MM.1S (cell line): ENCODE measurements around the gene GPC5.

Source experiments
- DNase-seq: peaks from one replicate; pipeline ENCODE4 v3.0.0-alpha.2; 2015
- H2AFZ ChIP-seq: fragments of 300-600 bp; sonication (generic); 2 replicates; pipeline ENCODE4 v1.6.0; 2016; ENCODE audit warnings: antibody characterized with exemption, low read length
- H3F3A ChIP-seq: fragments of 300-600 bp; sonication (generic); 2 replicates; pipeline ENCODE4 v1.6.1; 2016; ENCODE audit warnings: mild to moderate bottlenecking, antibody characterized with exemption, low read length, moderate library complexity, mixed read lengths; ENCODE audit not compliant: insufficient read depth
- H3K27ac ChIP-seq: fragments of 300-600 bp; sonication (generic); 2 replicates; pipeline ENCODE4 v1.5.1; 2016; ENCODE audit warnings: mild to moderate bottlenecking, low read length
- H3K27me3 ChIP-seq: fragments of 300-600 bp; sonication (generic); replicated peaks from 2 replicates; pipeline ENCODE4 v1.6.0; 2016; ENCODE audit warnings: low read length; ENCODE audit not compliant: insufficient read depth
- H3K36me3 ChIP-seq: fragments of 300-600 bp; sonication (generic); replicated peaks from 2 replicates; pipeline ENCODE4 v1.6.1; 2016; ENCODE audit warnings: mild to moderate bottlenecking, low read length, mixed read lengths; ENCODE audit not compliant: insufficient read depth
- H3K4me1 ChIP-seq: fragments of 300-600 bp; sonication (generic); 2 replicates; pipeline ENCODE4 v1.6.1; 2016; ENCODE audit warnings: low read length, mixed read lengths
- H3K4me2 ChIP-seq: fragments of 300-600 bp; sonication (generic); 2 replicates; pipeline ENCODE4 v1.6.0; 2016; ENCODE audit warnings: low read depth, low read length
- H3K4me3 ChIP-seq: fragments of 300-600 bp; sonication (generic); 2 replicates; pipeline ENCODE4 v1.5.1; 2016; ENCODE audit warnings: low read length, mixed read lengths
- H3K79me2 ChIP-seq: fragments of 300-600 bp; sonication (generic); 2 replicates; pipeline ENCODE4 v1.6.1; 2016; ENCODE audit warnings: mixed run types, low read length, mixed read lengths
- H3K9ac ChIP-seq: fragments of 300-600 bp; sonication (generic); 2 replicates; pipeline ENCODE4 v1.6.1; 2016; ENCODE audit warnings: low read length, mixed read lengths
- H3K9me2 ChIP-seq: fragments of 300-600 bp; sonication (generic); replicated peaks from 2 replicates; pipeline ENCODE4 v1.6.1; 2016; ENCODE audit warnings: mild to moderate bottlenecking, low read length, mixed read lengths; ENCODE audit not compliant: insufficient read depth
- H3K9me3 ChIP-seq: fragments of 300-600 bp; sonication (generic); replicated peaks from 2 replicates; pipeline ENCODE4 v1.6.1; 2016; ENCODE audit warnings: mild to moderate bottlenecking, low read length, mixed read lengths; ENCODE audit not compliant: insufficient read depth
- H4K20me1 ChIP-seq: fragments of 300-600 bp; sonication (generic); 2 replicates; pipeline ENCODE4 v1.6.1; 2016; ENCODE audit warnings: mild to moderate bottlenecking, low read length, moderate library complexity, mixed read lengths; ENCODE audit not compliant: insufficient read depth
- EZH2 ChIP-seq: fragments of 300-600 bp; sonication (generic); optimal IDR thresholded peaks from 2 replicates; pipeline ENCODE3; 2017; ENCODE audit warnings: low read depth, mild to moderate bottlenecking, antibody characterized with exemption, low read length, mixed read lengths
- EZH2phosphoT487 ChIP-seq: fragments of 300-600 bp; sonication (generic); IDR thresholded peaks from 2 replicates; pipeline ENCODE4 v1.6.1; 2018; ENCODE audit warnings: antibody characterized with exemption, low read length
- TF ChIP-seq, protein P1 (sequence below): fragments of 300-600 bp; sonication (generic); IDR thresholded peaks from 2 replicates; pipeline ENCODE4 v1.5.1; 2016; ENCODE audit warnings: antibody characterized with exemption, low read length, mixed read lengths

GPC5 gene

DNA sequence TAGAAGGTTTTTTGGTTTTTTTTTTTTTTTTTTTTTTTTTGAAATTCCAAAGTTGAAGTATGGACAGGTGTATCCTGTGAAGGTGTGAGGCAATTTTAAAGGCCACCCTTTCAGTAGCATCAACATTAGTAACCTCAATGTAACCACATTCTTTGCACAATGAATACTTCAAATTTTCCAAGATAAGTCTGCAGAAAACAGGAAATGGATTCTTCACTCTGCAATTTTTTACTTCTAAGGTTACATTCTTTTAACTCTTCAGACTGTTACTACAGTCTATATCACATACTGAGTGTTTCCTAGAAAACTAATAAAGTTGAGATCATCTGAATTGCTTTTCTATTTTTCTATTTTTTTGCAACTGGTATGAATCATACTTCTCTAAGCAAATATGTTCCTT is 1259.1 kb downstream of the GPC5 start:
- TF ChIP-seq EZH2, result no peak
- TF ChIP-seq EZH2phosphoT487, result no peak
- TF ChIP-seq, protein P1, sequence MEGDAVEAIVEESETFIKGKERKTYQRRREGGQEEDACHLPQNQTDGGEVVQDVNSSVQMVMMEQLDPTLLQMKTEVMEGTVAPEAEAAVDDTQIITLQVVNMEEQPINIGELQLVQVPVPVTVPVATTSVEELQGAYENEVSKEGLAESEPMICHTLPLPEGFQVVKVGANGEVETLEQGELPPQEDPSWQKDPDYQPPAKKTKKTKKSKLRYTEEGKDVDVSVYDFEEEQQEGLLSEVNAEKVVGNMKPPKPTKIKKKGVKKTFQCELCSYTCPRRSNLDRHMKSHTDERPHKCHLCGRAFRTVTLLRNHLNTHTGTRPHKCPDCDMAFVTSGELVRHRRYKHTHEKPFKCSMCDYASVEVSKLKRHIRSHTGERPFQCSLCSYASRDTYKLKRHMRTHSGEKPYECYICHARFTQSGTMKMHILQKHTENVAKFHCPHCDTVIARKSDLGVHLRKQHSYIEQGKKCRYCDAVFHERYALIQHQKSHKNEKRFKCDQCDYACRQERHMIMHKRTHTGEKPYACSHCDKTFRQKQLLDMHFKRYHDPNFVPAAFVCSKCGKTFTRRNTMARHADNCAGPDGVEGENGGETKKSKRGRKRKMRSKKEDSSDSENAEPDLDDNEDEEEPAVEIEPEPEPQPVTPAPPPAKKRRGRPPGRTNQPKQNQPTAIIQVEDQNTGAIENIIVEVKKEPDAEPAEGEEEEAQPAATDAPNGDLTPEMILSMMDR, result no peak
- no peaks in the 10 kb centered on the region for H3K9me3 ChIP-seq

DNA sequence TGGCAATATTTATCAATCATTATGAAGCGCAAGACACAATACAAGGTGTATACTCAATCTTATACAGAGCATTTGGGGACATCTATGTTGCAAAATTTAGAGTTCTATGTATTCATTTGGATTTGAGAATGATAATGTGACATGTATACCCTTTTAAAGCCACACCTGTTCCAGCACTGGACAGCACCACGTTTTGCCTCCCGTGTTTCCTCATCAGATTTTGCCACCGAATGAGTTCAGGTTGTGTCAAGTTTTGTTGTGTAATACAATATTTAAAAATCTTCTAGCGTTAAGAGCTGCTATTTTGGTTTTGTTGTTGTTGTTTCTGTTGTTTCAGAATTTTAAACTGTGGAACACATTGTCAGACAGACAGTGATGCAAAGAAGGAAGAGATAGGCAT is 1259.9 kb downstream of the GPC5 start:
- TF ChIP-seq, protein P1, result no peak
- no peak for TF ChIP-seq EZH2phosphoT487
- no peak for TF ChIP-seq EZH2
- H3K4me2 ChIP-seq, result no peak overlapping the region
- no peaks in the 10 kb centered on the region for H3K79me2 ChIP-seq
- H3K4me1 ChIP-seq, result no peaks in the 10 kb centered on the region
- DNase-seq, result no peak
- no peaks in the 10 kb centered on the region for H3K9me3 ChIP-seq
- H3F3A ChIP-seq, result no peaks in the 10 kb centered on the region
- H3K36me3 ChIP-seq, result no peaks in the 10 kb centered on the region
- H3K9ac ChIP-seq, result no peak overlapping the region
- H3K27ac ChIP-seq, result no peak overlapping the region
- H3K9me2 ChIP-seq, result no peaks in the 10 kb centered on the region
- H2AFZ ChIP-seq, result no peak overlapping the region
- H3K4me3 ChIP-seq, result no peak overlapping the region
- no peaks in the 10 kb centered on the region for H4K20me1 ChIP-seq
- no peaks in the 10 kb centered on the region for H3K27me3 ChIP-seq

More for the DNA sequence above, 1259.1 kb downstream of the GPC5 start:
- Histone ChIP-seq H3K27ac (no peak overlapping the region), H3K4me3 (no peak overlapping the region), H3K9ac (no peak overlapping the region), H3K4me2 (no peak overlapping the region), H3K4me1 (no peaks in the 10 kb centered on the region), H3K36me3 (no peaks in the 10 kb centered on the region), H3K27me3 (no peaks in the 10 kb centered on the region), H3K9me2 (no peaks in the 10 kb centered on the region), H3F3A (no peaks in the 10 kb centered on the region), H3K79me2 (no peaks in the 10 kb centered on the region), H2AFZ (no peak overlapping the region), H4K20me1 (no peaks in the 10 kb centered on the region)
- no peak for DNase-seq

DNA sequence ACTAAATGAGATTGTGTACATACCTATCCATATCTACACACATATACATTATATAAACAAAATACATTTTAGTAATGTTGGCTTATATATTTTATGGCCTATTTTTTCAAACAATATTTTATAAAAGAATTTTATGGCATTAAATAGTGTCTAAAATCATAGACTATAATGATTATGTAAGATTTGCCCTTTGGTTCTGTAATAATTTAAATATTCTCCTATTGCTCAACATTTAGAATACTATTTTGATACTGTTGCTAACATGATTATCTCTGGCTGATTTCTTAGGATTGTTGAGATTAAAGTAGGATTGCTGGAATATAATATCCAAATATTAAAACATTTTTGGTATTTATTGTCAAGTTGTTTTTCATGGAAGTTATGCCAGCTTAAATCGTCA is 1263.0 kb downstream of the GPC5 start:
- no peaks in the 10 kb centered on the region for H3K9me2 ChIP-seq
- no peaks in the 10 kb centered on the region for H3K27me3 ChIP-seq
- no peak for TF ChIP-seq EZH2
- TF ChIP-seq, protein P1, result no peak
- no peak for TF ChIP-seq EZH2phosphoT487
- no peaks in the 10 kb centered on the region for H3K9me3 ChIP-seq
- no peak overlapping the region for H3K27ac ChIP-seq
- H3K4me3 ChIP-seq, result no peak overlapping the region
- no peaks in the 10 kb centered on the region for H4K20me1 ChIP-seq
- no peak for DNase-seq
- no peak overlapping the region for H3K9ac ChIP-seq
- no peaks in the 10 kb centered on the region for H3F3A ChIP-seq
- H3K4me2 ChIP-seq, result no peak overlapping the region
- H3K4me1 ChIP-seq, result no peaks in the 10 kb centered on the region
- no peaks in the 10 kb centered on the region for H3K79me2 ChIP-seq
- no peak overlapping the region for H2AFZ ChIP-seq
- no peaks in the 10 kb centered on the region for H3K36me3 ChIP-seq
